Lower lobe of right lung (tissue), 2 donors: ENCODE measurements around the gene ARAP2. TPM values are rescaled to one million over a fixed set of nuclear protein-coding genes. Genes with fewer than 3 reads are reported as not detected.

Experiments used
- ATAC-seq, 2 donors: fragments of 200-7000 bp; cut with Tn5 transposase; one replicate each; pipeline ENCODE4 v1.9.1; 2020 to 2022; ENCODE audit warnings: mild to moderate bottlenecking in 2 of 2, moderate library complexity in 2 of 2
- DNase-seq: peaks from one replicate; pipeline ENCODE4 v3.0.0-alpha.2; 2020
- H3K27ac ChIP-seq: fragments of 200-600 bp; one replicate; pipeline ENCODE4 v1.8.0; 2022
- H3K27me3 ChIP-seq: fragments of 200-600 bp; one replicate; pipeline ENCODE4 v1.8.0; 2022; ENCODE audit warnings: low read depth
- H3K36me3 ChIP-seq: fragments of 200-600 bp; one replicate; pipeline ENCODE4 v1.8.0; 2022; ENCODE audit warnings: mild to moderate bottlenecking
- H3K4me1 ChIP-seq: fragments of 200-600 bp; one replicate; pipeline ENCODE4 v1.8.0; 2022
- H3K4me3 ChIP-seq: fragments of 200-600 bp; one replicate; pipeline ENCODE4 v1.8.0; 2022; ENCODE audit warnings: mild to moderate bottlenecking
- H3K9me3 ChIP-seq: fragments of 200-600 bp; one replicate; pipeline ENCODE4 v1.8.0; 2022
- intact Hi-C: fragments of 100-400 bp; cut with DNase I; formaldehyde crosslinking; loops from one replicate; pipeline ENCODE4 v1.11.0; 2022
- total RNA-seq: library from RNA; stranded (reverse); fragmentation: NEBNext Ultra II Directional; extraction: Animal tissue kit (Norgen Biotek cat#: 25700); gene quantifications from one replicate; pipeline ENCODE4 v1.2.1, GENCODE V29; 2021
- TF ChIP-seq, protein P1 (sequence below): fragments of 200-600 bp; IDR thresholded peaks from one replicate; pipeline ENCODE4 v1.8.0; 2022; ENCODE audit warnings: antibody characterized with exemption, mild to moderate bottlenecking
- donor health status: DM: no; HTN: yes; CAD: no; lungs with severe emphysema.

ARAP2 gene
- total RNA-seq, 1 donor from 2014 or later: 74.5 TPM

DNA sequence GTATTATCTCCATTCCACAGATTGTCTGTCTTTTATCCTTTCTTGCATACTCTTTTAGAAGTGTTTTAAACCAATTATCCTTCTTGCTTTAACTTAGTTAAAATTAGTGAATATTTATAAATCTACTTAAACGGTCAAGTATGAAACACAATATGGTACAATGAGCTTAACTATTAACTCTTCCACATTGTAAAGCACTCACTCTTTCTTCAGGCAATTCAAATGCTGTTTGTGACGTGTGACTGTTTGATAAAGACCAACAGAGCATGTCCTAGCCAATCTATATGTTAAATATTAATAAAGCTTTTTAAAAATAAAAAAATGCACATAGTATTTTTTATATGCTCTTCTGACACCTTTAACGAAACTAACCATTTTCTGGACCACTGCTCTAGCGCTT is 192.7 kb downstream of the ARAP2 start:
- no peak overlapping the region for H3K27ac ChIP-seq
- H3K36me3 ChIP-seq: no peaks in the 10 kb centered on the region
- H3K27me3 ChIP-seq: no peaks in the 10 kb centered on the region
- intact Hi-C loops: no loop called here
- no peak overlapping the region for H3K4me3 ChIP-seq
- ATAC-seq (no peak), DNase-seq (no peak)
- no peaks in the 10 kb centered on the region for H3K4me1 ChIP-seq
- TF ChIP-seq, protein P1, sequence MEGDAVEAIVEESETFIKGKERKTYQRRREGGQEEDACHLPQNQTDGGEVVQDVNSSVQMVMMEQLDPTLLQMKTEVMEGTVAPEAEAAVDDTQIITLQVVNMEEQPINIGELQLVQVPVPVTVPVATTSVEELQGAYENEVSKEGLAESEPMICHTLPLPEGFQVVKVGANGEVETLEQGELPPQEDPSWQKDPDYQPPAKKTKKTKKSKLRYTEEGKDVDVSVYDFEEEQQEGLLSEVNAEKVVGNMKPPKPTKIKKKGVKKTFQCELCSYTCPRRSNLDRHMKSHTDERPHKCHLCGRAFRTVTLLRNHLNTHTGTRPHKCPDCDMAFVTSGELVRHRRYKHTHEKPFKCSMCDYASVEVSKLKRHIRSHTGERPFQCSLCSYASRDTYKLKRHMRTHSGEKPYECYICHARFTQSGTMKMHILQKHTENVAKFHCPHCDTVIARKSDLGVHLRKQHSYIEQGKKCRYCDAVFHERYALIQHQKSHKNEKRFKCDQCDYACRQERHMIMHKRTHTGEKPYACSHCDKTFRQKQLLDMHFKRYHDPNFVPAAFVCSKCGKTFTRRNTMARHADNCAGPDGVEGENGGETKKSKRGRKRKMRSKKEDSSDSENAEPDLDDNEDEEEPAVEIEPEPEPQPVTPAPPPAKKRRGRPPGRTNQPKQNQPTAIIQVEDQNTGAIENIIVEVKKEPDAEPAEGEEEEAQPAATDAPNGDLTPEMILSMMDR: no peak
- H3K9me3 ChIP-seq: no peaks in the 10 kb centered on the region

DNA sequence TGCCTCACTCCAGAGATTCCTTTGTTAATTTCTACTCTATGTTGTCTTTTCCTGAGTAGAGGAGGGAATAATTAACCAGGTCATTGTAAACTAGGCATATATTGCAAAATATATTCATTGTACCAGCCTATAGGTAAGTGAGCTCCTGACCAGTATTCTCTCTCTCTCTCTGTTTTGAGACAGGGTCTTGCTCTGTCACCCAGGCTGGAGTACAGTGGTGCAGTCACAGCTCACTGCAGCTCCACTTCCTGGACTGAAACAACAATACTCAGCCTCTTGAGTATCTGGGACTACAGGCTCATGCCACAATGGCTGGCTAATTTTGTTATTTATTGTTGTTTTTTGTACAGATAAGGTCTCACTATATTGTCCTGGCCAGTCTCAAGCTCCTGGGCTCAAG is 198.3 kb downstream of the ARAP2 start:
- Histone ChIP-seq H3K27me3 (no peaks in the 10 kb centered on the region), H3K36me3 (no peaks in the 10 kb centered on the region), H3K27ac (no peak overlapping the region), H3K4me3 (no peak overlapping the region), H3K9me3 (no peaks in the 10 kb centered on the region), H3K4me1 (no peaks in the 10 kb centered on the region)
- intact Hi-C loops: no loop called here
- DNase-seq (no peak), ATAC-seq (no peak)
- TF ChIP-seq, protein P1: no peak

DNA sequence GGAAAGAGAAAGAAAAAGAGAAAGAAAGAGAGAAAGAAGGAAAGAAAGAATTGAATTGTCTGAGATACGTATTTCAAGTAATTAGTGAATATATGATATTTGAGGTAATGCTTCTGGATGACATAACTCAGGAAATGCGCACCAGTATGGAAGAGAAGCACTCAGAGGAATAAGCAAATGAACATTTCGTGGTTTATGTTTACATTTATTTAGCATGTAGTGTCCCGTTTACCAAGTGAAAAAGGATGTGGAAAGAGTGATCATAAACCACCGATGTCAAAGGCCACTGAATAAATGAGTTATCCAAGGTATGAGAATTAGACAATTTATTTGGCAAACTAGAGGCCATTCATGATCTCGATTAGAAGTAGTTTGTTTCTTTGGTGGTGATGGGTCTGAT is 200.4 kb downstream of the ARAP2 start:
- H3K27ac ChIP-seq: no peak overlapping the region
- H3K9me3 ChIP-seq: no peaks in the 10 kb centered on the region
- H3K4me1 ChIP-seq: no peaks in the 10 kb centered on the region
- H3K27me3 ChIP-seq: no peaks in the 10 kb centered on the region
- DNase-seq: no peak
- ATAC-seq: no peak
- TF ChIP-seq, protein P1: no peak
- H3K36me3 ChIP-seq: no peaks in the 10 kb centered on the region
- no peak overlapping the region for H3K4me3 ChIP-seq
- intact Hi-C loops: no loop called here

DNA sequence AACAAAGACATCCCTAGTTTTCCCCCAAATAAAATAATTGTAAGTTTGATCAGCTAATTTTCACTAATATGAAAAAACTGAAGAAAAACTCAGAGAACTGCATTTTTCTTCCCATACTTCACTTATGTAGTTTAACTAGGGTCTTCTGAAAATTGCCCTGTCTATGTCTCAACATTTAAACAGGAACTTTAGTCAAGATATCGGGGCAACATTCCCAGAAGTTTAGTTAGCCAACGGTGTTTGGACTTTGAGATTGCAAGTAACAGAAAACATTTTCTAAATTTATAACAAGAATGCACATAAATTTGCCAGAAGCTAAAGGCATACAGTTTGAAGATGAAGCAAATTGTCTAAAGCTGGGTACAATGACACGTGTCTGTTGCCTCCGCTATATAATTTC is 201.1 kb downstream of the ARAP2 start:
- intact Hi-C loops: no loop called here
- ATAC-seq (no peak), DNase-seq (no peak)
- Histone ChIP-seq H3K4me3 (no peak overlapping the region), H3K36me3 (no peaks in the 10 kb centered on the region), H3K27ac (no peak overlapping the region), H3K27me3 (no peaks in the 10 kb centered on the region), H3K9me3 (no peaks in the 10 kb centered on the region), H3K4me1 (no peaks in the 10 kb centered on the region)
- TF ChIP-seq, protein P1: no peak

DNA sequence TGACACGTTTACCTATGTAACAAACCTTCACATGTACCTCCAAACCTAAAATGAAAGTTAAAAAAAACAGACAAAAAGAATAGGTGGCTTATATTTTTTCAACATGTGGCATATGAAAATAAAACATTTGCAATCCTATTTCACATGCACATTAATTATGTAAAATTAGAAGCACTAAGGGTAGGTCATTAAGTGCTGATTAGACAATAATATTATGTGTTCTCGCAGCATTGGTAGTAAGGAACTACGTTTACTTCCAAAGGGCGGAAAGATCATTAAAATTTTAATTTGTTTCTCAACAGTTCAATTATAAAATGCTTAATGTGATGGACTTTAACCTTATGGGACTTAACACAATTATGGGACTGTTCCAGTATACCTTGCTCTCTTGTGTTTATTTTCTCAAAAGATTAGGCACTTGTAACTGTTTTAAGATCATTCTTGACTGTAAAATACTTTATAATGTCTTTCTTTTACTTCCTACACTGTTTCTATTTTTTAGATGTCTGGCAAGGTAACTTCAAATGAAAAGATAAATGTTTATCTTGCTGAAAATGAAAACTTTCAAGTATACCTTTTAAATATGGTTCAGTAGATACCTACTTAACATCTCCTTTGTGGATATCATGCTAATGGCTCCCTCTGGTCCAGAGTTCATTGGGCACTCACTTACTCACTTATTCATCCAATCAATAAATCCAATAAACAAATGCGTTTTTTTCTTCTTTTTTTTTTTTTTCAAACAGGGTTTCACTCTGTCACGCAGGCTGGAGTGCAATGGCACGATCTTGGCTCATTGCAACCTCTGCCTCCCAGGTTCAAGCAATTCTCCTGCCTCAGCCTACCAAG is 202.0 kb downstream of the ARAP2 start:
- Histone ChIP-seq H3K36me3 (no peaks in the 10 kb centered on the region), H3K4me1 (no peaks in the 10 kb centered on the region), H3K27ac (no peak overlapping the region), H3K4me3 (no peak overlapping the region), H3K9me3 (no peaks in the 10 kb centered on the region), H3K27me3 (no peaks in the 10 kb centered on the region)
- no peak for DNase-seq
- no peak for ATAC-seq
- intact Hi-C loops: no loop called here
- TF ChIP-seq, protein P1: no peak
